Adrenal gland (tissue), 12 donors: ENCODE results near the gene GOLGA5. TPM values are rescaled to one million over a fixed set of nuclear protein-coding genes. Genes with fewer than 3 reads are reported as not detected.

Experiments
- DNase-seq, 7 donors: peaks; one replicate each; pipeline ENCODE4 v3.0.0-alpha.2; 2019 to 2020
- H3K27ac ChIP-seq, 5 donors: fragments of 200-600 bp; sonication (generic) in 4 of 5; 1 replicate in 3 of 5; 2 replicates in 2 of 5; pipeline versions ENCODE4 v1.5.1 to v1.8.0; 2016 to 2020; ENCODE audit warnings: mild to moderate bottlenecking in 1 of 5
- H3K27me3 ChIP-seq: fragments of 200-600 bp; 2 replicates; pipeline ENCODE4 v1.8.0; 2021
- H3K36me3 ChIP-seq, 2 donors: fragments of 200-600 bp; replicated peaks in 1 of 2; 1 replicate in 1 of 2; 2 replicates in 1 of 2; pipeline versions ENCODE4 v1.5.1 to v1.8.0; 2018 to 2022
- H3K4me1 ChIP-seq, 2 donors: fragments of 200-600 bp; replicated peaks in 1 of 2; 1 replicate in 1 of 2; 2 replicates in 1 of 2; pipeline versions ENCODE4 v1.5.1 to v1.8.0; 2018 to 2021
- H3K4me3 ChIP-seq, 4 donors: fragments of 200-600 bp; sonication (generic) in 3 of 4; one replicate each; pipeline ENCODE4 v1.5.1; 2016 to 2018
- H3K9me3 ChIP-seq, 3 donors: fragments of 200-600 bp; sonication (generic) in 1 of 3; replicated peaks in 1 of 3; 1 replicate in 2 of 3; 2 replicates in 1 of 3; pipeline versions ENCODE4 v1.5.1 to v1.8.0; 2016 to 2021
- CTCF ChIP-seq, 6 experiments: fragments of 450-650 bp in 4 of 6; fragments of 200-600 bp in 2 of 6; sonication (generic) in 1 of 6; IDR thresholded peaks; 1 replicate in 5 of 6; 2 replicates in 1 of 6; pipeline versions ENCODE4 v1.5.1 to v1.8.0; 2016 to 2021; ENCODE audit warnings: antibody characterized with exemption in 6 of 6, mild to moderate bottlenecking in 2 of 6, moderate library complexity in 1 of 6
- POLR2A ChIP-seq, 2 donors: fragments of 450-650 bp; IDR thresholded peaks; one replicate each; pipeline ENCODE4 v1.6.1; 2017; ENCODE audit warnings: antibody characterized with exemption in 2 of 2, mild to moderate bottlenecking in 2 of 2, moderate library complexity in 1 of 2
- WGBS, 4 donors: extraction: QIAGEN DNeasy Blood & Tissue Kit in 2 of 4; methylation state at CpG; one replicate each; pipeline versions ENCODE4 v1.1.5 to v1.1.7; 2013 to 2017; 5-methylcytosine and 5-hydroxymethylcytosine counted together
- intact Hi-C, 2 donors: fragments of 100-400 bp; cut with DNase I; formaldehyde crosslinking; loops; one replicate each; pipeline versions ENCODE4 v1.14.1 to v1.15.0; 2022 to 2023
- polyA plus RNA-seq, 3 donors: library from polyadenylated mRNA; stranded (reverse); fragments of 200-250 nt in 2 of 3; fragments of 350-450 nt in 1 of 3; fragmentation: Illumina TruSeq in 1 of 3; extraction: RNeasy Lipid Tissue Mini Kit (QIAGEN cat#74804) in 1 of 3; gene quantifications; one replicate each; pipeline ENCODE4 v1.2.3, GENCODE V29; 2013 to 2014
- total RNA-seq, 9 donors: library from RNA; depleted of rRNA in 4 of 9; stranded (reverse); fragments of >200 nt in 4 of 9; fragments of 120-200 nt in 1 of 9; fragmentation: NEBNext Ultra II Directional in 1 of 9; extraction: Animal tissue kit (Norgen Biotek cat#: 25700) in 1 of 9; gene quantifications; one replicate each; pipeline versions ENCODE4 v1.1.0 to v1.2.4, GENCODE V29; 2013 to 2023
- donor health status: healthy with polysubstance abuse.
- donor health status: Bipolar disorder and iron deficiency.
- donor health status: DM: yes; HTN: yes; CAD: no.
- donor health status: DM: no; HTN: no; CAD: no.
- donor health status: DM: no; HTN: no; CAD: no.
- donor health status: DM: yes; HTN: yes; CAD: no.

Gene GOLGA5
- total and polyA plus RNA-seq, 12 donors, result 24.6 to 85.1 (median 35.0) TPM

DNA sequence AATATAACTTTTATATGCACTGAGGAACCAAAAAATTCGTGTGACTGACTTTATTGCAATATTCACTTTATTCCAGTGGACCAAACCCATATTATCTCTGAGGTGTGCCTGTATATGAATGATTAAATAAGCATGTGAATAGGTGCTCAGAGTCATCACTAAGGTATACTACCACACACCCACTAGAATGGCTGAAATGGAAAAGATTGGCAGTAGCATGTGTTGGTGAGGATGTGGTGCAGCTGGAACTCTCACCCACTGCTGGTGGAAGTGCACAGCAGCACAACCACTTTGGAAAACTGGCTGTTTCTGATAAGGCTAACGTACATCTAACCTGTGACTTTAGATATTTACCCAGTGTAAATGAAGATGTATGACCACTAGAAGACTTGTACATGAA is 36.8 kb downstream of the GOLGA5 start:
- Histone ChIP-seq H3K4me1 (no peaks in the 10 kb centered on the region), H3K36me3 (peaks cover 2 to 92% of the 10 kb centered on the region in 2 donors), H3K27ac (no peak overlapping the region), H3K9me3 (no peaks in the 10 kb centered on the region), H3K4me3 (no peak overlapping the region), H3K27me3 (no peaks in the 10 kb centered on the region)
- DNase-seq, result no peak
- TF ChIP-seq CTCF (IDR thresholded peaks at IDR 0.05) (no peak), POLR2A (IDR thresholded peaks at IDR 0.05) (no peak)
- intact Hi-C loops, result no loop called here
- 67 to 77% (median 75%) methylated on average over 2 of the region's 2 CpGs for WGBS, 4 donors

DNA sequence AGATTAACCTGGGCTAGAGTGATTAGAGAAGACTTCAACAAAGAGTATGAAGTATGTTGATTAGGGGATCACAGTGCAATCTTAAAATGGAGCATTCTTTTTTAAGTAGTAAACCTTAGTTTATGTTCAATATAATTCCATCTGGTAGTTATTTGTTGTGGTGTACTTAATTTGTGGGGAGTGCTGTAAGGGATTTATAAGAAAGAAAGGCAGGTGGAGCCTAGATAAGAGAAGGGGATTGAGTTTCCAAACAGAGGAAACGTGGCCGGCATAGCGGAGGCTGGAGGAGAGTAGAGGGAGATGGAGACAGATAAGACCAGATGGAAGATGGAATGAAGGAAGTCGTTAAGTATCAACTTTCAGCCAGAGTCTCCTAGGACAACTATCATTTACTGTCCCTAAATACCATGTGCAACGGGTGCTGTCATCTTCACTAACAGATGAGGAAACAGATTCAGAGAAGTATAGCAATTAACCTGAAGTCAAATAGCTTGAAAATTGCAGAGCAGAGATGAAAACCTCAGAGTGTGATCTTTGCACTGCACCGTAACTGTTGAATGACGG is 38.1 kb downstream of the GOLGA5 start:
- no peak for DNase-seq
- intact Hi-C loops, result no loop called here
- 42 to 62% (median 49%) methylated on average over 7 of the region's 7 CpGs for WGBS, 4 donors
- no peaks in the 10 kb centered on the region for H3K4me1 ChIP-seq
- H3K27me3 ChIP-seq, result no peaks in the 10 kb centered on the region
- no peak for TF ChIP-seq POLR2A (IDR thresholded peaks at IDR 0.05)
- TF ChIP-seq CTCF (IDR thresholded peaks at IDR 0.05), result no peak
- H3K9me3 ChIP-seq, result no peaks in the 10 kb centered on the region
- peaks cover 0 to 92% of the 10 kb centered on the region in 2 donors for H3K36me3 ChIP-seq
- no peak overlapping the region for H3K27ac ChIP-seq
- no peak overlapping the region for H3K4me3 ChIP-seq

- H3K4me1 ChIP-seq, result peaks cover 0 to 4% of the 10 kb centered on the region in 2 donors
- no peak for TF ChIP-seq CTCF (IDR thresholded peaks at IDR 0.05)
- no peak for TF ChIP-seq POLR2A (IDR thresholded peaks at IDR 0.05)
- 87 to 93% (median 89%) methylated on average over 4 of the region's 4 CpGs for WGBS, 4 donors
- H3K36me3 ChIP-seq, result peaks cover 0 to 44% of the 10 kb centered on the region in 2 donors
- intact Hi-C loops, result no loop called here
- H3K9me3 ChIP-seq, result no peaks in the 10 kb centered on the region
- no peak overlapping the region for H3K4me3 ChIP-seq
- DNase-seq, result no peak
- no peaks in the 10 kb centered on the region for H3K27me3 ChIP-seq
- H3K27ac ChIP-seq, result no peak overlapping the region
These were observed 47.8 kb downstream of the GOLGA5 start for GRCh38 chr14:92841930-92842329.

DNA sequence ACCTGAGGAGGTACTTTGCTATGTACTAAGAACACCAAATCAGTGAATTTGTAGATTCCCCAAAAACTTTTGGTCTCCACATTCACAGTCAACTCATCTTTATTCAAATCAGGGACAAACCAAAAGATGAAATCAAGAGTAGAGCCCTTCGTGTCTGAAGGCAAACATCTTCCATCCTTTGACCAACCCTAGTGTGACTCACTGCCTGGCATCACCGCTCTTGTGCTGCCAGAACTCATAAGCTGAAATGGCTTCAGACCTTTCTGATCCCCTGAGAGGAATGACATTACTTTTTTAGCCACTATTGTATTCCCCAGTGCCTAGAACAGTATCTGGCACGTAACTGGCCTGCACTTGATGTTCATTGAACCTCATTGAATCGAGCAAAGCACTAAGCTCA is 50.1 kb downstream of the GOLGA5 start:
- no peak for DNase-seq
- no peak overlapping the region for H3K27ac ChIP-seq
- intact Hi-C loops, result no loop called here

More for the DNA sequence above, 50.1 kb downstream of the GOLGA5 start:
- H3K27me3 ChIP-seq, result no peaks in the 10 kb centered on the region
- H3K36me3 ChIP-seq, result peaks cover 0 to 23% of the 10 kb centered on the region in 2 donors
- WGBS, 4 donors, result 84 to 98% (median 91%) methylated on average over 4 of the region's 4 CpGs
- H3K9me3 ChIP-seq, result no peaks in the 10 kb centered on the region
- H3K4me3 ChIP-seq, result no peak overlapping the region
- TF ChIP-seq POLR2A (IDR thresholded peaks at IDR 0.05) (no peak), CTCF (IDR thresholded peaks at IDR 0.05) (no peak)
- peaks cover 0 to 4% of the 10 kb centered on the region in 2 donors for H3K4me1 ChIP-seq
